CD4-positive, alpha-beta T cell treated with Interleukin-21 for 1 hour (primary cell): ENCODE measurements around the gene SORCS2.

Source experiments
- DNase-seq: peaks from one replicate; pipeline ENCODE4 v3.0.0-alpha.2; 2020

Gene SORCS2

DNA sequence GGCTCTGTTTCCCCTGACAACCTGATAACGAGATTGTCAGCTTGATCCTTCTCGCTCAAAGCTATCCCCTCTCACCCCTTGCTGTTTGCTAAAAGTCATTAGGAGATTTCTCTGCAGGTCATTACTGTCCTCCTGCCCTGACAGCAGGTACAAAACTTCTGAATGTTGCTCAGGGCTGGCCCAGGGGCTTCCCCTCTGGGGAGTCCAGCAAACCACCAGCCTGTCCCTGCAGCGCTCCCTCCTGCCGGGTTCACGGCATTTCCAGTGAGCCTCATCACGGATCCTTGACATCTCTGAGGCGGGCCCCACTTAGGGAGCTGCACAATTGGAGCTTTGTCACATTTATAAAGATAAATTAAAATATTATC, 5.2 kb upstream of the SORCS2 start:
- no peak for DNase-seq

DNA sequence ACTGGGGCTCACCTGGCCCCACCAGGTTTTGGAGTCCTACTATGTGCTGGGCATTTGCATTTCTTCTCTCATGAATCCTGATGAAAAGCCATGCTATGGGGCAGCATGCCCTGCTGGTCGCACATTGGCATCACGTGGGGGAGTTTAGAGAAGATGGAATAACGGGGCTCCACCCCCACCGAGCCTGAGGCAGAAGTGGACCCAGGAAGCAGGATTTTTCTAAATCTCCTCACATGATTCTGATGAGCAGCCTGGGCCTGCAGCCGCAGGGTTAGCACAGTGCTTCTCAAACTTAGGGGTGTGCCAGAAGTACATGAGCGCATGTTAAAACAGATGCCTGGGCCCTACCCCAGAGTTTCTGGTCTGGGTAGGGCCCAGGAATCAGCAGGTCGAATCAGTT, 4.6 kb upstream of the SORCS2 start:
- DNase-seq = no peak

DNA sequence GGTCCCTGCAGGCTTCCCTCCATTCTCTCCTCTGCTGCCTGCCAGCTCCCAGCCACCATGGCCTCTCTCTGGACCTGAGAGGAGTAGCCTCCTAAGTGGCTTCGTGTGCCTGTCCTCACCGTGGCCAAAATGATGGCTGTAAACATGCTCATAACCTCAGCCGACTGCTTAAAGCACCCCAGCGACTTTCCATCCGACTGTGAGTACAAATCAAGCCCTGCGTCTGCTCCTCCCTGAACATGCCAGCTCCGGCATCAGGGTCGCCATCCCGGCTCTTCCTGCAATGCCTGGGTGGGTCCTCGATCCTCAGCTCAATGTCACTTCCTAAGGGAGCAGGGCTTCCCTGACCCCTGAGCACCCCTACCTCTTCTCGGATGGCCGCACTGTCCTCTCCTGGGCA, 3.3 kb upstream of the SORCS2 start:
- no peak for DNase-seq

DNA sequence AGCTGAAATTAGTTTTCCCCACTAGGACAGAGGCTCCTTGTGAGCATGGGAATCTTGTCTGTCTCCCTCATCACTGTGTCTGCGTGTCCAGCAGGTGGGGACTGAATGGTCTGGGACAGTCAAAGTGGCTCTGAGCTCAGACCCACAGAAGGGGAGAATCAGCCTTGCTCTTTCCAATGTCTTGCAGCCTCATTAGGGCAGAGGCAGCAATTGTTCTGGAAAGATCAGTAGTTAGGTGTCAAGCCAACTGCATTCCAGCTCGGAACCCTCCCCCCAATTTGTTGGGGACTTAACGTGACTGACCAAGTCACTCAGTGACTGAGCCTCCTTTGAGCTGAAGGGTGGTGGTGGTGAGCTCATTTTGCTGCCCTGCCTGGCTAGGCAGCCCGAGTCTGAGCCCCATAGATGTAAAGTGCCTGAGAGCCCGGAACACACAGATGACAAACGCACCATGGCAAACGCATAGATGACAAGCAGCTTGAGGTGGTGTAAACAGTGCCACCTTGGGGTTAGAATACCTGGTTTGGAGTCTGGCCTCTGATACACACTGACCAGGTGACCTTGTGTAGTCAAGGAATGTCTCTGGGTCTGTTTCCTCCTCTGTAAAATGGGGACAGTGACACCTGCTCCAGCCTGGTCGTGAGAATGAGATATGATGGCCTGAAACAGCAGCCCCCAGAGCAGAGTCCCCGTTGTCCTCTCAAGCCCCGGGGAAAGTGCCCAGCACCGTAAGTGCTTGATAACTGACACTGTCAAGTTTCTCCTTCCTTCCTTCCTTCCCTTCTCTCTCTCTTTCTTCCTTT, 2.7 kb upstream of the SORCS2 start:
- no peak for DNase-seq

DNA sequence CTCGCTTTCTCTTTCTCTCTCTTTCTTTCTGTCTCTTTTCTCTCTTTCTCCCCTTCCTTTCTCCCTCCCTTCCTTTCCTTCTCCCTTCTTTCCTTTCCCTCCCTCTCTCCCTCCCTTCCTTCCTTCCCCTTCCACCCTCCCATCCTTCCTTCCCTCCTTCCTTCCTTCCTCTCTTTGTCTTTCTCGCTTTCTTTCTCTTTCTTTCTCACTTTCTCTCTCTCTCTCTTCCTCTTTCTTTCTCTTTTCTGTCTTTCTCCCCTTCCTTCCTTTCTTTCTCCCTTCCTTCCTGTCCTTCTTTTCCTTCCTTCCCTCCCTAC, 2.1 kb upstream of the SORCS2 start:
- DNase-seq = no peak

DNA sequence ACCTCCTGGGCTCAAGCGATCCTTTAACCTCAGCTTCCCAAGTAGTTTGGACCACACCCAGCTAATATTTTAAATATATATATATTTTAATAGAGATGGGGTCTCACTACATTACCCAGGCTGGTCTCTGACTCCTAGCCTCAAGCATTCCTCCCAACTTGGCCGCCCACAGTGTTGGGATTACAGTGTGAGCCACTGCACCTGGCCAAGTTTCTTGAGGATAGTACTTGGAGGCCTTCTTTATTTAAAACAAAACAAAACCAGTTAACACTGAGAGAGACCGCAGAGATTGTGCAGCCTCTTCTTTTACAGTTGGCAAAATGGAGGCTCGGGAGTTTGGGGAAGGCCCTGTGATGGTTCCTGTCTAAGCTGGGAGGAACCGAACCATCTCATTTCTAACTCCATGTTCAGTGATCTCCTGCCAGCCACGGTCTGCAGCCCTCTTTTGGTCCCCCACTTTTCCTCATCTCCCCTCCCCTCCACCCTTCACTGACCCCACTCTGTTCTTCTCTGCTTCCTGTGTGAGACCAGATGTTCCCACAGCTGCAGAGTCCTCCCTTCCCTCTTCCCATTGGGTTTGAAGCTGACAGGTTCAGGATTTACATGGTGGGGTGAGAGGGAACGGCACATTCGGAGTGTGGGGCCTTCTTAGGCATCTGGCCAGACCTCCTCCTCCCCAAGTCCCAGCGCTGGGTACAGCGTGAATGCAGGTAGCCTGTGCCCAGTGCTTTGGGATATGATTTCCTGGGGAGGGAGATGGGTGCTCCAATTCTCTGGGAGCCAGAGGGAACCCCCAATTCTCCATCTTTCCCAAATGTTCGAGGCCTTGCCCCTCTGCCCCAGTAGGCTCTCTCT, 1.4 kb upstream of the SORCS2 start:
- no peak for DNase-seq

DNA sequence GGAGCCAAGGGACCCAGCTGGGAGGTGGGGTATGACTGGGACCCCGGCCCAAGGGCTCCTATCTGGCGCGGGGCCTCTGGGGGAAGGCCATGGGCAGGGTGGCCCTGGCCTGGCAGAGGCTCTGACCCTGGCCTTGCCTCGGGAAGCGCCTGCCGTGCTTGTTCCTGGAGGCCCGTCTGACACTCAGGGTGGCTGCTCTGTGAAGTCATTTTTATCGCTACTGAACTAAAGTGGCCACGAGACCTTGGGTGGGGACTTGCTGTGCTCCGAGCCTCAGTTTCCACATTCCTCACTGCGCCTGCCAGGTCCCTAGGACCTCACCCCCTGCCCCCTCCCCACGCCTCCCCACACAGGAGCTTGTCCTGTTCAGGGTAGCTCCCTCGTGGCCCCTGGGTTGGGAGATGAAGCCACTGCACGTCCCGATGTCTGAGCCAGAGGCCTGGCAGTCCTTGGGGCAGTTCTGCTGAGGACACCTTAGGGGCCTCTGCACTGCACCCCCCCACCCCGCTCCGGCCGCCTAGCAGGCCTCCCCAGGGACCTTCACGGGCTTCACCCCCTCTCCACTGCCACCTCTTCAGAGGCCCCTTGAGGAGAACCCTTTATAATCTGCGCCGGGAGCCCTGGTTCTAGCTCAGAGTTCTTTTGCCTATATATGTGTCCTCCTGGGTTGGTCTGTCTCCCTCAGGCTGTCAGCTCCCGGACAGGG, 639 bp upstream of the SORCS2 start:
- no peak for DNase-seq

DNA sequence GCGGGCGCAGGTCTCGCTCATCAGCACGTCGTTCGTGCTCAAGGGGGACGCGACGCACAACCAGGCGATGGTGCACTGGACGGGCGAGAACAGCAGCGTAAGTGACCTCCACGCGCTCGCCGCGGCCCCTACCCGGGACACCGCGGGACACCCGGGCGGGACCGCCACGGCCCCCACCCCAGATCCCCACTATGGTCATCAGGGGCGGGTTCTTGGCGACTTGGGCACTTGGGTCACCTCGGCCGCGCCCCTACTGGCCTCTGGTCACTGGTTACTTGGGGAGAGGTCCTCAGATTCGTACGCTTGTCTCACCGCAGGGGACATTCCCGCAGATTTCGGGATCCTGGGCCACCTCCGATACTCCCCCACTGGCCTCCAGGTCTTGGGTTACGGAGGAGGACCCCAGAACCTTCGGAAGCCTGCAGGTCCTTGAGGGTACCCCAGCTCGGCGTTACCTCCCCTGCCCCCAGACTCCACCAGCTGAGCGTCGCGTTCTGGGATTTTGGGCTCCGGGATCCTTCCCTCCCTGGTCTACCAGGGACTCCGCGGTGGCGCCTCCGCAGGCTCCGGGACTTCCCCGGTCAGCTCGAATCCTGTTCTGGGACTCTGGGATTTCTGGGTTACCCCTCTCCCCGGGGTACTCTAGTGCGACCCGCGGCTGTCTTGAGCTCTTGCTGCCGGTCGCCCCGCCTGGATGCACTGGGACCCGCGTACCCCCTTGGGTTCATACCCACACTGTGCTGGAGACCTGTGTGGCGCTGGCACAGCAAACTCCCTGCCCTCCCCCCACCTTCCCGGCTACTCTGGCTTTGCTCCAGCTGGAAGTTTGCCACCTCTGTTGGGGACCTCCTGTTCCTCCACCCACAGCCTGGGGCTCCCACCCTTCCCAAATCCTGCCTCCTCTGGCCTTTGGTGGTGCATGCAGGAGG, 956 bp downstream of the SORCS2 start:
- no peak for DNase-seq

DNA sequence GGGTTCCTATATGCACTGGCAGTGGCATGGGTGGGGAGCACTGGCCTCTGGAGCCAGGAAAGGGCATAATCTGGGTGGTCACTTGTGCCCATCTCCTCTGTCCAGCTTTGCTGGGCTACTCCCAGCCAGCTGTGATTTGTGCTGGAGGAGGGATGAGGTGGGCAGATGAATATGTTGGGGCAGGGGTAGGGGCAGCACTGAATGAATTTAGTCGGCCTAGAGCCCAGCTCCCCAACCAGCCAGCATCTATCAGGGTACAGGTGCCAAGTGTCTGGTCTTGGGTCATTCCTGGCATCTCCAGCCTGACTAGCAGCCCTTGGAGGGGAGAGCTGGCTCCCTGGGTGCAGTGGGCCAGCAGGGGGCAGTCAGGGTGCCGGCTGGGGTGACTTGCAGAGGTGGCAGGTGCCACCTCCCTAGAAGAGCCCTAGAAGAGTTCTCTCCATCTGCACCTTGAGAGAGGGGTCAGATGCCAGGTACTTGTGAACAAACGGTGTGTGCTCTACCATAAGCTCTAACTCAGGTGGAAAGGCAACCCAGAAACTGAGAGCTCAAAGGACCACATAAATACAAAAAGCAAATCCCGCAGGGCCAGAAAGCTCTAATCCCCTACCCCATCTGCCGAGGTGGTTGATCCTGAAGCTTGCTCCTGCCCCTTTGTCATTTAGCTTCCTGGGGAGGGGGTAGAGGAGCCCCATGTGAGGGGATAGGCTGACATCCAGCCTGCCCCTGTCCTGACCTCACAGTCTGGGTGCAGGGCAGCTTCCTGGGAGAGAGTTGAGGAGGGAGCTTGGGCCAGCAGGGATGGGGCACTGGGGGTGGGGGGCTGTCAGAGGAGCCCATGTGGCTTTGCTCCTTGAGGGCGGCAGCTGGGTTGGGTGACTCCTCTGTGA, 2.2 kb downstream of the SORCS2 start:
- DNase-seq = no peak

DNA sequence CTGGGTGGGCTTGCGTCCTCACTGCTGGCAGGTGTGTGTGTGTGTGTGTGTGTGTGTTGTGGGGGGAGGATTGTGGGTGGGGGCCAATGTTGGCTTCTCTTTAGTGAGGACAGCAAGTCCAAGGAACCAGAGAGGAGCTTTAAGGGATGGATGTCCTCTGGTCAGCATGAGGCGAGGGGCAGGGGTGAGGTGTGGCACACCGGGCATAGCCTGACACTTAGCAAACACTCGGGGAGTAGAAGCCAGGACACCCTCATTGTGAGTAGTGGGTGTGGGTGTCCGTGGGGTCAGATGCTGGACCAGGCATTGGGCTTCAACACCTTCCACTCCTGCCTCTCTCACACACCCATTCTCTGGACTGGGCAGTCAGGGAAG, 2.8 kb downstream of the SORCS2 start:
- no peak for DNase-seq

DNA sequence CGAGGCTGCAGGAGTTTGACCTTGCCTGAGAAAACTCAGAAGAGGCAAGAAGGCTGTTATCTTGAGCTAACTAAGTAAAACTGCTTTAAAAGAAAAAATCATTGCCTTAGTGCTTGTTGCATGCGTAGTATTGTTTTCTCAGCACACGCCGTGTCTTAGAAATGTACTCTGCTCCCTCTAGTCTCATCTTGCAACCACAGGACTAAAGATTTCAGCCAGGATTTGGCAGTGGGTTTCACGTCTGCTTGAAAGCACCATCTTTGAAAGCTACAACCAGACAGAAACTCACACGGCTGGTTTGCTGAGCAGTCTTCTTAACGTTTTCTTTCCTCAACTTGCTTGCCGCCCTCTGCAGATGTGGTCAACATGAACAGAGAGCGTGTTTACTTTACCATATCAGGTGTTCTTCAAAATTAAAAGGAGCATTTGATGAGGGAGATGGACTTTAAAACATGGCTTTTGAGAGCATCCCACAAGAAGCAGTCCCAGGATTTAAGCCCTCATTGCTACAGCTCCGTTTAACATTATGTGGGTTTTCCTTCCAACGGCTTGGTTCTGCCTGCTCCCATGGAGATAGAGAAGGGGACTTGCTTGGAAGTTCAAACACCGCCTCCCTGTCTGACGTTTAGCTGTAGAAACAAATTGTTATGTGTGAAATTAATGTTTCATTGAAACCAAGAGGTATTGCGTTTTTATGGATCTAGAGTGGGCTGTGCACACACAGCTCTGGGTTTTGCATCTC, 3.4 kb downstream of the SORCS2 start:
- no peak for DNase-seq

DNA sequence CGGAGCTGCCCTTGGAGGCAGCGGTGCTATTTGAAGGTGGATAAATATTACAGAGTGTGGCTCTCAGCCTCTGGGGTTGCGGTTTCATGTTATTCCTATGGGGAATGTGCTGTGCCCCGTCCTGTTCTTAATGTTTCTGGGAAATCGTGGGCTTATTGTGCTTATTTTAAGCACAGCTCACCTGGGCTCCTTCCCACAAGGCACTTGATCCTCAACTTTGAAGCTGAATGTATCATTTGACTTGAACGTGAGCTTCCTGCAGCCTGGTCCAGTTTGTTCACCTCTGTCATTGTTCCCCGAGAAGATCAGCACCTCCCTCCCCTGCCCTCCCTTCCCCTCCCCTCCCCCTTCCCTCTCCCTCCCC, 3.9 kb downstream of the SORCS2 start:
- DNase-seq = no peak

DNA sequence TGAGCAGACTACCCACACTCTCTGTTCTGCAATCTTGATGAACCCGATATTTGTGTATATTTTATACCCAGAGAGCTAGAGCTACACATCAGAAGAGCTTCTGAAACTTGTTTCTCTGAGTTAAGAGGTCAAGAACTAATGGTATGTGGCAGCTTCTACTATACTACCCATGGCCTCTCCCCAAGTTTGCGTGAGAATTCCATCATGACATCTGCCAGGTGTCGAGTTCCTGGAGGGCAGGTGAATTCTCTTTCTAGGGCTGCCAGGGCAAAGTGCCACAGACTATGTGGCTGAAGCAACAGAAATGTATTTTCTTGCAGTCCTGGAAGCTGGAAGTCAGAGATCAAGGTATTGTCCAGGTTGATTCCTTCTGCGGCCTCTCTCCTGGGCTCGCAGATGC, 4.4 kb downstream of the SORCS2 start:
- DNase-seq = no peak

DNA sequence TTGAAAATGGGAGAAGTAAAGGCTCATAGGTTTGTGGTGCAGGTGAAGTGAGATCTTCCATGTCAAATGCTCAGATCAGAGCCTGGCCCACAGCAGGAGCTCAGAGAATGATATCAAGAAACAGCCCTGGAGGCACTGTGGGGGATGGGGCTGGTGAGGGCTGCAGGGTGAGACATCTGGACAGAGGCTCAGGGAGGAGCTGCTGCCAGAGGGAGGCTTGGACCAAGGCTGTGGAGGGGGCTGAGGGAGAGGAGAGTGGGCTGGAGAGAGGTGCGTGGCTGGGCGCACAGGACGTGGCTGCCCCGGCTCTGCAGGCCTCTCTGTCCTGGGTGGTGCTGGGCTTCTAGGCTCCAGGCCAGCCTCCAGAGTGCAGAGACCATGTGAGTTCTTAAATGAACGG, 5.6 kb downstream of the SORCS2 start:
- no peak for DNase-seq

DNA sequence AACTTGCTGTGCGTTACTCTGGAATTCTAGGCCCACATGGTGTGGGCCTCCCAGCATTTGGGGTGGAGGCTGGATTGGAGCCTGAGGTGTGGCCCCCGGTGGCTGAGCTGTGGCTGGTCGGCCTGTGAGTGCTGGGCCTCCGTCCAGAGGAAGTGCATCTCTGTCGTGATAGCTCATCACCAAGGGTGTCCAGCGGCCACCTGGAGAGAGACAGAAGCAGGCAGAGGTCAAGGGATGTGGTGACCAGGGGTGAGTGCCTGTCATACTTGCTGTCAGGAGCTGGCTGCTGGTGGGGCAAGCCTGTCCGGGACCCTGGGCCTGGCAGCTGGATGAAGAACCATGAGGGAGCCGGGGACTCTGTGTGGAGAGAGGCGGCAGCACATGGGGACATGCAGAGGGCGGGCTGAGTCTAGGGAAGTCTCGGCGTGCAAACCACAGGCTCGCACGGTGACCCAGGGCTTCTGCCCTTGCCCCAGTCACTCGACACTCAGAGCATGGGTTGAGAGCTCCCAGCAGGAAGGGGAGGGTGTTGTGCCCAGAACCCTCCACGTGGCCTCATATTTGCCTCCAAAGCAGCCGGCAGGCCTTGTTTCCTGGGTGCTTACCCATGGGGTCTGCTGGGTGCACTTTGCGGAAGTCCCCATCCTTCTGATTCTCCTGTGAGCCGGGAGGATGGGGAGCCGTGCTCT, 6.2 kb downstream of the SORCS2 start:
- no peak for DNase-seq

DNA sequence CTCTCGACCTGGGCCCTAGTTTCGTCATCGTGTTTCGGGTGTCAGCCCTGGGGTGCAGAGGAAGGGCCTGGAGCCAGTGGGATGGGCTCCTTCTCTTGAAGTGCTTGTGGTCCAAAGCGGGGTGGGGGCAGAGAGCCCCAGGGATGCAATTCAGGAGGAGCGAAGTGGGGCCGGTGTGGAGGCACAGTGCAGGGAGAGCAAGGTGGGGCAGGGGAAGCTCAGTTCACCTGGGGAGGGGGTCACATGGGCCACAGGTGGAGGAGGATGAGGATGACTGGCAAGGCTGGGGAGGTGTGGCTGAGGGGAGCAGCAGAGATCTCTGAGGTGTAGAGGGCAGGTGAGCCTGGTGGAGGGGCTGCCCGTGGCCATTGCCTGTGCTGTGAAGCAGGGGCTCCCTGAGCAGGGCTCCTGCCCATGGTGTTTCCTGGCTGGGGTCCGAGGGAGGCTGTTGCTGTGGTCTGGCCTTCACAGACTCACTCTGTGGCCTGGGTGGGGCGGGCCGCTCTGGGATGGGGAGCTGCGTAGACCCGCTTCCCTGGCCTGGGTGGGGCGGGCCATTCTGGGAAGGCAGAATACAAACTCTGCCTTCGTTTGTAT, 6.9 kb downstream of the SORCS2 start:
- no peak for DNase-seq

DNA sequence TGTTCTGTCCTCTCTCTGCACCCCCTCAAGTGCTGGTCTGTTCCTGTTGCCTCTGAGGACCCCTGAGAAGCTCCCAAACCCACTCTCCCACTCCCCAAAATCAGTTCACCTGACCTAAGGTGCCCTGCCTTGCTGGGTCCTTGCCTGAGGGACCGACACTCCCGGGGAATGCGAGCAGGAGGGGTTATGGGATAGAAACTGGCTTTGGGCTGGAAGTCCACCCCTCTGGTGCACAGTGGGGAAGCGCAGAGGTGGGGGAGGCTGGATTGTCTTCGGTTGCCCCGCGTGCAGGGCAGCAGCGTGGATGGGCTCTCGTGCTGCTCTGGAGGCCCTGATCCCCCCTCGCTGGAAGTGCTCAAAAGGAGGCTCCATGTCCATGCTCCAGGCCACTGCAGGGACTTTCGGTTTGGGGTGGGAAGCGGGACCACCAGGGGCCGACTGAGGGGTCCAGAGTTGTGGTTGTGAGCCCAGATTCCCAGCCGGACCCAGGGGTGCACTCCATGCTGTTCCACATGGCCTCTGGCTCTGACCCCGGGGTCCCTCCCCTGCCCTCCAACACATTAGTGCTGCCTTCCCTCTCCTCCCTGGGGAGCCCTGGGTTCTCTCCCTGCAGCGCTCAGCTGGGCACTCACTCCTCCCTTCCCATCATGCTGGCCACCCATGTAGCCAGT, 7.6 kb downstream of the SORCS2 start:
- no peak for DNase-seq

DNA sequence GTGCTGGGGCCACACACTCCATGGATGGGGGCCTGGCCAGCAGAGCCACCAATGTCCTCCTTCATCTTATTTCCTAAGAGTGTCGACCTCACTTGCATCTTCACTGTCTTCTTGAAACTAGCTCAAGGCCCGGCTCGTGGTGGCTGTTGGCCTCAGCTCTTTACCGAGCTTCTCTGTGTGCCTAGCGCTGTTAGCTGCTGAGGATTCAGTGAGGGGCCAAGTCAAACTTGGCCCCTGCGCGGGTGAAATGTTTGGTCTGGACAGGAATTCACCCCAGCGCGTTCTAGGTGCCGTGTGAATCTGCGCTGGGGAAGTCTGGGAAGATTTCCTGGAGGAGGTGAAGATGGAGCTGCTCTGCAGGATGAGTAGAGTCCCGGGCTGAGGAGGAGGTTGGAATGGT, 8.5 kb downstream of the SORCS2 start:
- no peak for DNase-seq
